Testis (tissue), 3 donors: ENCODE results near the gene ZNF521. TPM values are rescaled to one million over a fixed set of nuclear protein-coding genes. Genes with fewer than 3 reads are reported as not detected.

Experiments used
- DNase-seq: peaks from one replicate; pipeline ENCODE4 v3.0.0-alpha.2; 2019
- H3K27ac ChIP-seq, 2 donors: fragments of 200-600 bp; sonication (generic); one replicate each; pipeline ENCODE4 v1.5.1; 2019
- H3K27me3 ChIP-seq: fragments of 200-600 bp; sonication (generic); one replicate; pipeline ENCODE4 v1.5.1; 2019
- H3K36me3 ChIP-seq: fragments of 200-600 bp; sonication (generic); one replicate; pipeline ENCODE4 v1.5.1; 2017; ENCODE audit warnings: low read depth; ENCODE audit errors: missing control alignments
- H3K4me1 ChIP-seq: fragments of 200-600 bp; sonication (generic); one replicate; pipeline ENCODE4 v1.5.1; 2019
- H3K4me3 ChIP-seq, 2 donors: fragments of 200-600 bp; sonication (generic); one replicate each; pipeline ENCODE4 v1.5.1; 2017 to 2019
- H3K9me3 ChIP-seq: fragments of 200-600 bp; sonication (generic); one replicate; pipeline ENCODE4 v1.5.1; 2017
- POLR2A ChIP-seq: fragments of 450-650 bp; IDR thresholded peaks from one replicate; pipeline ENCODE4 v1.6.1; 2017; ENCODE audit warnings: antibody characterized with exemption, mild to moderate bottlenecking, moderate library complexity
- WGBS, 2 donors: methylation state at CpG; one replicate each; pipeline ENCODE4 v1.1.5; 2018; 5-methylcytosine and 5-hydroxymethylcytosine counted together
- intact Hi-C: fragments of 100-400 bp; cut with DNase I; formaldehyde crosslinking; loops from one replicate; pipeline ENCODE4 v1.15.1; 2023; ENCODE audit warnings: low total_unique reads
- polyA plus RNA-seq: library from polyadenylated mRNA; stranded (reverse); fragments of 350-450 nt; fragmentation: Illumina TruSeq; extraction: RNeasy Lipid Tissue Mini Kit (QIAGEN cat#74804); gene quantifications from one replicate; pipeline ENCODE4 v1.2.3, GENCODE V29; 2014; ENCODE audit warnings: low read depth, low replicate concordance; ENCODE audit not compliant: insufficient read depth
- total RNA-seq, 2 donors: library from RNA; depleted of rRNA; stranded (reverse); fragments of >200 nt; gene quantifications; one replicate each; pipeline ENCODE4 v1.2.3, GENCODE V29; 2016
- TF ChIP-seq, protein P1 (sequence below), 3 experiments: fragments of 450-650 bp in 2 of 3; fragments of 200-600 bp in 1 of 3; sonication (generic) in 1 of 3; IDR thresholded peaks; one replicate each; pipeline ENCODE4 v1.5.1; 2016 to 2019; ENCODE audit warnings: antibody characterized with exemption in 3 of 3, mild to moderate bottlenecking in 2 of 3, moderate library complexity in 1 of 3

The ZNF521 gene
- total and polyA plus RNA-seq, 3 donors from 2014 or later = 8.7 to 46.9 (median 34.7) TPM

GRCh38 chr18:25237571-25238267 is 114.2 kb downstream of the ZNF521 start:
- DNase-seq = no peak
- Histone ChIP-seq H3K27me3 (no peaks in the 10 kb centered on the region), H3K9me3 (no peaks in the 10 kb centered on the region), H3K27ac (no peak overlapping the region), H3K4me1 (no peaks in the 10 kb centered on the region), H3K36me3 (no peaks in the 10 kb centered on the region), H3K4me3 (no peak overlapping the region)
- TF ChIP-seq, protein P1, sequence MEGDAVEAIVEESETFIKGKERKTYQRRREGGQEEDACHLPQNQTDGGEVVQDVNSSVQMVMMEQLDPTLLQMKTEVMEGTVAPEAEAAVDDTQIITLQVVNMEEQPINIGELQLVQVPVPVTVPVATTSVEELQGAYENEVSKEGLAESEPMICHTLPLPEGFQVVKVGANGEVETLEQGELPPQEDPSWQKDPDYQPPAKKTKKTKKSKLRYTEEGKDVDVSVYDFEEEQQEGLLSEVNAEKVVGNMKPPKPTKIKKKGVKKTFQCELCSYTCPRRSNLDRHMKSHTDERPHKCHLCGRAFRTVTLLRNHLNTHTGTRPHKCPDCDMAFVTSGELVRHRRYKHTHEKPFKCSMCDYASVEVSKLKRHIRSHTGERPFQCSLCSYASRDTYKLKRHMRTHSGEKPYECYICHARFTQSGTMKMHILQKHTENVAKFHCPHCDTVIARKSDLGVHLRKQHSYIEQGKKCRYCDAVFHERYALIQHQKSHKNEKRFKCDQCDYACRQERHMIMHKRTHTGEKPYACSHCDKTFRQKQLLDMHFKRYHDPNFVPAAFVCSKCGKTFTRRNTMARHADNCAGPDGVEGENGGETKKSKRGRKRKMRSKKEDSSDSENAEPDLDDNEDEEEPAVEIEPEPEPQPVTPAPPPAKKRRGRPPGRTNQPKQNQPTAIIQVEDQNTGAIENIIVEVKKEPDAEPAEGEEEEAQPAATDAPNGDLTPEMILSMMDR (IDR thresholded peaks at IDR 0.05) = no peak
- no peak for TF ChIP-seq POLR2A
- 77 to 89% methylated on average over 3 of the region's 3 CpGs for WGBS, 2 donors
- intact Hi-C loops = no loop called here

DNA sequence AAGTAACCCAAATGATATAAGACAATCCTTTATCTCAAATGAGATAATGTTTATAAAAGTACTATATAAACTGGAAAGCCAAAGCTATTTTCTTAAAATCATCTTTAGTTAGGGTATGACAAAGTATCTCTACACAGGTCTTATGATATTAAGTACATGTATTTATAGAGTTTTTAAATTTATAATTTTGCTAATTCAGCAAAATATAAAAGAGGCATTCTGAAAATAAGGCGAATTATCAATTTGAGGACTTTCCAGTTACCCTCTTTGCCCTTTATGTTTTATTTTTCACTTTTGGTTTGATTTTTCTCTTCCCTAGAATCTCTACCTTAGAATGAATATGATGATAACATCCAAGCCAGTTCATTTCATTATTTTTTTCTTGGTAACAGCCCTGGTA is 115.2 kb downstream of the ZNF521 start:
- DNase-seq = no peak
- H3K27ac ChIP-seq = no peak overlapping the region
- H3K27me3 ChIP-seq = no peaks in the 10 kb centered on the region
- WGBS, 2 donors = 93 to 95% methylated on average over 1 of the region's 1 CpG
- no peaks in the 10 kb centered on the region for H3K36me3 ChIP-seq
- intact Hi-C loops = no loop called here
- TF ChIP-seq, protein P1 (IDR thresholded peaks at IDR 0.05) = no peak
- no peak for TF ChIP-seq POLR2A
- H3K4me3 ChIP-seq = no peak overlapping the region
- H3K4me1 ChIP-seq = no peaks in the 10 kb centered on the region
- no peaks in the 10 kb centered on the region for H3K9me3 ChIP-seq

- intact Hi-C loops = no loop called here
- Histone ChIP-seq H3K4me3 (no peak overlapping the region), H3K36me3 (no peaks in the 10 kb centered on the region), H3K4me1 (no peaks in the 10 kb centered on the region), H3K27ac (no peak overlapping the region), H3K9me3 (no peaks in the 10 kb centered on the region), H3K27me3 (no peaks in the 10 kb centered on the region)
- 60 to 84% methylated on average over 9 of the region's 9 CpGs for WGBS, 2 donors
- DNase-seq = no peak
- TF ChIP-seq POLR2A = no peak
- TF ChIP-seq, protein P1 (IDR thresholded peaks at IDR 0.05) = no peak
Measured at GRCh38 chr18:25235401-25236042, 116.4 kb downstream of the ZNF521 start.

- no peak for DNase-seq
- intact Hi-C loops = no loop called here
- WGBS, 2 donors = 87 to 89% methylated on average over 3 of the region's 3 CpGs
Measured at GRCh38 chr18:25234740-25235345, 117.1 kb downstream of the ZNF521 start.

More at GRCh38 chr18:25234740-25235345, 117.1 kb downstream of the ZNF521 start:
- H3K4me3 ChIP-seq = no peak overlapping the region
- no peaks in the 10 kb centered on the region for H3K27me3 ChIP-seq
- H3K27ac ChIP-seq = no peak overlapping the region
- no peaks in the 10 kb centered on the region for H3K9me3 ChIP-seq
- H3K36me3 ChIP-seq = no peaks in the 10 kb centered on the region
- TF ChIP-seq, protein P1 (IDR thresholded peaks at IDR 0.05) = no peak
- TF ChIP-seq POLR2A = no peak
- no peaks in the 10 kb centered on the region for H3K4me1 ChIP-seq
